ES-I3 (cell line): Measurements from ENCODE around the gene MAS1L.

Experiments used
- H3K36me3 ChIP-seq: 2 replicates; pipeline ENCODE4 v1.6.1; 2013; ENCODE audit warnings: mild to moderate bottlenecking, low read length, control low read depth, moderate library complexity; ENCODE audit not compliant: insufficient read depth
- H3K4me1 ChIP-seq: 2 replicates; pipeline ENCODE4 v1.6.1; 2013; ENCODE audit warnings: mild to moderate bottlenecking, control low read depth, low read length; ENCODE audit not compliant: insufficient read depth
- H3K9ac ChIP-seq: 2 replicates; pipeline ENCODE4 v1.6.1; 2013; ENCODE audit warnings: low read depth, mild to moderate bottlenecking, low read length, moderate library complexity
- H3K9me3 ChIP-seq: 2 replicates; pipeline ENCODE4 v1.6.1; 2013; ENCODE audit warnings: mild to moderate bottlenecking, low read length, moderate library complexity; ENCODE audit not compliant: control insufficient read depth, insufficient read depth

Gene MAS1L

GRCh38 chr6:29521006-29521680, 33.4 kb upstream of the MAS1L start:
- H3K4me1 ChIP-seq, result peaks cover 6% of the 10 kb centered on the region; the same call in 1 of the 2 replicates
- no peaks in the 10 kb centered on the region for H3K36me3 ChIP-seq
- no peak overlapping the region for H3K9ac ChIP-seq
- H3K9me3 ChIP-seq, result peaks cover 14% of the 10 kb centered on the region; the same call in 1 of the 2 replicates

- Histone ChIP-seq H3K9ac (no peak overlapping the region), H3K9me3 (peaks cover 14% of the 10 kb centered on the region; the same call in 1 of the 2 replicates), H3K4me1 (peaks cover 6% of the 10 kb centered on the region; the same call in 1 of the 2 replicates), H3K36me3 (no peaks in the 10 kb centered on the region)
These were observed 32.5 kb upstream of the MAS1L start for GRCh38 chr6:29520232-29520631.

- Histone ChIP-seq H3K4me1 (peaks cover under 1% of the 10 kb centered on the region; the same call in 1 of the 2 replicates), H3K9me3 (peaks cover 12% of the 10 kb centered on the region; the same call in 1 of the 2 replicates), H3K36me3 (no peaks in the 10 kb centered on the region), H3K9ac (no peak overlapping the region)
These were observed 31.7 kb upstream of the MAS1L start for GRCh38 chr6:29519291-29520010.

GRCh38 chr6:29517728-29518440, 30.1 kb upstream of the MAS1L start:
- Histone ChIP-seq H3K9me3 (0 out of 2 replicates have a peak, but pooled peaks cover 2% of the 10 kb centered on the region), H3K36me3 (no peaks in the 10 kb centered on the region), H3K9ac (no peak overlapping the region)

GRCh38 chr6:29517245-29517644, 29.5 kb upstream of the MAS1L start:
- no peaks in the 10 kb centered on the region for H3K9me3 ChIP-seq
- no peaks in the 10 kb centered on the region for H3K36me3 ChIP-seq
- H3K9ac ChIP-seq, result no peak overlapping the region
- H3K4me1 ChIP-seq, result 0 out of 2 replicates have a peak, but pooled peaks cover 4% of the 10 kb centered on the region

More at GRCh38 chr6:29517728-29518440, 30.1 kb upstream of the MAS1L start:
- H3K4me1 ChIP-seq, result 0 out of 2 replicates have a peak, but pooled peaks cover 2% of the 10 kb centered on the region

GRCh38 chr6:29516108-29516507, 28.4 kb upstream of the MAS1L start:
- no peak overlapping the region for H3K9ac ChIP-seq
- H3K36me3 ChIP-seq, result no peaks in the 10 kb centered on the region
- H3K9me3 ChIP-seq, result no peaks in the 10 kb centered on the region
- 0 out of 2 replicates have a peak, but pooled peaks cover 4% of the 10 kb centered on the region for H3K4me1 ChIP-seq

- 0 out of 2 replicates have a peak, but pooled peaks cover 4% of the 10 kb centered on the region for H3K4me1 ChIP-seq
- H3K36me3 ChIP-seq, result no peaks in the 10 kb centered on the region
- H3K9me3 ChIP-seq, result no peaks in the 10 kb centered on the region
- H3K9ac ChIP-seq, result no peak overlapping the region
These were observed 23.1 kb upstream of the MAS1L start for GRCh38 chr6:29510746-29511300.

- H3K9ac ChIP-seq, result no peak overlapping the region
- no peaks in the 10 kb centered on the region for H3K36me3 ChIP-seq
- H3K9me3 ChIP-seq, result no peaks in the 10 kb centered on the region
- 0 out of 2 replicates have a peak, but pooled peaks cover 4% of the 10 kb centered on the region for H3K4me1 ChIP-seq
These were observed 22.4 kb upstream of the MAS1L start for GRCh38 chr6:29510202-29510601.

GRCh38 chr6:29509711-29510110, 22.0 kb upstream of the MAS1L start:
- Histone ChIP-seq H3K9me3 (no peaks in the 10 kb centered on the region), H3K9ac (no peak overlapping the region), H3K36me3 (no peaks in the 10 kb centered on the region), H3K4me1 (0 out of 2 replicates have a peak, but pooled peaks cover 4% of the 10 kb centered on the region)

GRCh38 chr6:29509239-29509638, 21.5 kb upstream of the MAS1L start:
- H3K36me3 ChIP-seq, result no peaks in the 10 kb centered on the region
- H3K9me3 ChIP-seq, result no peaks in the 10 kb centered on the region
- no peak overlapping the region for H3K9ac ChIP-seq
- H3K4me1 ChIP-seq, result 0 out of 2 replicates have a peak, but pooled peaks cover 4% of the 10 kb centered on the region

- Histone ChIP-seq H3K4me1 (no peaks in the 10 kb centered on the region; the same call in 1 of the 2 replicates), H3K9me3 (no peaks in the 10 kb centered on the region), H3K9ac (no peak overlapping the region), H3K36me3 (no peaks in the 10 kb centered on the region)
These were observed 19.6 kb upstream of the MAS1L start for GRCh38 chr6:29507319-29507718.

- Histone ChIP-seq H3K36me3 (no peaks in the 10 kb centered on the region), H3K9ac (no peak overlapping the region), H3K4me1 (no peaks in the 10 kb centered on the region; the same call in 1 of the 2 replicates), H3K9me3 (no peaks in the 10 kb centered on the region)
These were observed 18.8 kb upstream of the MAS1L start for GRCh38 chr6:29506446-29507067.

- no peaks in the 10 kb centered on the region for H3K36me3 ChIP-seq
- H3K9me3 ChIP-seq, result no peaks in the 10 kb centered on the region
- no peak overlapping the region for H3K9ac ChIP-seq
- no peaks in the 10 kb centered on the region; the same call in 1 of the 2 replicates for H3K4me1 ChIP-seq
These were observed 18.1 kb upstream of the MAS1L start for GRCh38 chr6:29505808-29506207.
